Erythroblast (primary cell): ENCODE data around the gene RAB40C.

Experiments
- GATA1 ChIP-seq: IDR thresholded peaks from 2 replicates; pipeline ENCODE4 v1.6.1; 2011; ENCODE audit warnings: low read depth, mild to moderate bottlenecking, control low read depth, low read length, moderate library complexity
- POLR2A ChIP-seq: IDR thresholded peaks from 2 replicates; pipeline ENCODE4 v1.6.1; 2011; ENCODE audit warnings: mild to moderate bottlenecking, low read length

DNA sequence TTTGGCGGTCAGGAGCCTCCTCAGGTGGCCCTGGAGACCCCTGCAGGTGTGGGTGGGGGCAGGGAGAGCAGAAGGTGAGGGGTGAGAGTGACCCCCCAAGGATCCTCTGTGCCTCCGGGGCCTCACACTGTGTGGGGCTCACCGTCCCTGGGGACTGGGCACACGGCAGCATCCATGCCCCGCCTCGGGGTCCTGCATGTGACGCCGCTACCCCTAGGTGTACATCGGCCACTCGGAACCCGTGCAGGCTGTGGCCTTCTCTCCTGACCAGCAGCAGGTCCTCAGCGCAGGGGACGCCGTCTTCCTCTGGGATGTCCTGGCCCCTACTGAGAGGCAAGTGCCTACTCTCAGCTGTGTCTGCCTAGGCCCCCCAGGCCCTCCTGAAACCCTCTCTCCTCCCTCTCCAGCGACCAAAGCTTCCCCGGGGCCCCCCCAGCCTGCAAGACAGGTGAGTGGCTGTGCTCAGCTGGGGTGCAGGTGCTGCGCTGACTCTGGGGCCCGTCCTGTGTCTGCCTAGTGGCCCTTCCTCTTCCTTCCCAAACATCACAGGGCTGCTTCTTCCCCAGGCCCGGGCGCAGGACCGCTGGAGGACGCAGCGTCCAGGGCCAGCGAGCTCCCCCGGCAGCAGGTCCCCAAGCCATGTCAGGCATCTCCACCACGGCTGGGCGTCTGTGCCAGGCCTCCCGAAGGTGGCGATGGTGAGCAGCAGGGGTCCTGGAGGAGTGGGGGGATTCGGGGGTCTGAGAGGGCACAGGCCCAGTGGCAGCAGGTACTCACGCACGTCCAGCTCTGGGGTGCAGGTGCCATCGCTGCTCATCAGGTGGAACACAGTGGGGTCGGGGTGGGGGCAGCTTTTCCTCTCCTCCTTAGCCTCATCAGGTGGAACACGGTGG, 69.1 kb downstream of the RAB40C start:
- TF ChIP-seq POLR2A (no peak), GATA1 (no peak)
